Measurements from ENCODE around the gene ICAM2. TPM values are rescaled to one million over a fixed set of nuclear protein-coding genes. Genes with fewer than 3 reads are reported as not detected.

Gene ICAM2
- total RNA-seq, 2 donors from 2014 or later = 16.2 to 16.3 TPM

GRCh38 chr17:64057701-64058263 lies 37.3 kb upstream of the ICAM2 start:
- Histone ChIP-seq H3K4me1 (peaks cover 64% of the 10 kb centered on the region), H3K4me3 (no peak overlapping the region), H3K9me3 (no peaks in the 10 kb centered on the region), H3K36me3 (replicated peaks in 1 of 2; ENCODE audit: insufficient read depth in 1 of 2, low read depth in 2 of 2) (peaks cover 0 to 22% of the 10 kb centered on the region in 2 donors), H3K27ac (peak overlapping the region in 3 of 4 donors; percentile 82 to 86 (median 85)), H3K27me3 (no peaks in the 10 kb centered on the region)
- TF ChIP-seq POLR2A (IDR thresholded peaks at IDR 0.05) = no peak
- TF ChIP-seq CTCF (IDR thresholded peaks at IDR 0.05) = no peak
- intact Hi-C loops (cut with DNase I) = no loop called here
- ATAC-seq (no peak), DNase-seq (no peak)
- WGBS, 2 donors = 52 to 76% methylated on average over 9 of the region's 9 CpGs

GRCh38 chr17:64056269-64057005 lies 36.0 kb upstream of the ICAM2 start:
- peak overlapping the region; percentile 82 to 94 (median 86) for H3K27ac ChIP-seq
- H3K36me3 ChIP-seq (replicated peaks in 1 of 2; ENCODE audit: insufficient read depth in 1 of 2, low read depth in 2 of 2) = peaks cover 0 to 28% of the 10 kb centered on the region in 2 donors
- WGBS, 2 donors = 44 to 46% methylated on average over 12 of the region's 12 CpGs
- H3K27me3 ChIP-seq = no peaks in the 10 kb centered on the region
- intact Hi-C loops (cut with DNase I) = no loop called here
- DNase-seq = peak; percentile 66 to 83 (median 74)
- peak in 4 of 7 experiments; percentile 5 to 41 (median 28) for TF ChIP-seq CTCF (IDR thresholded peaks at IDR 0.05)
- TF ChIP-seq POLR2A (IDR thresholded peaks at IDR 0.05) = peak in 2 of 3 donors; percentile 22 to 30
- H3K4me3 ChIP-seq = no peak overlapping the region
- ATAC-seq = peak; percentile 83
- H3K4me1 ChIP-seq = peaks cover 57% of the 10 kb centered on the region
- no peaks in the 10 kb centered on the region for H3K9me3 ChIP-seq

- peak; percentile 70 for ATAC-seq
- H3K4me3 ChIP-seq = no peak overlapping the region
- peak overlapping the region; percentile 82 to 94 (median 86) for H3K27ac ChIP-seq
- no peaks in the 10 kb centered on the region for H3K27me3 ChIP-seq
- H3K9me3 ChIP-seq = no peaks in the 10 kb centered on the region
- intact Hi-C loops (cut with DNase I) = no loop called here
- DNase-seq = peak; percentile 78 to 93 (median 89)
- no peak for TF ChIP-seq CTCF (IDR thresholded peaks at IDR 0.05)
- TF ChIP-seq POLR2A (IDR thresholded peaks at IDR 0.05) = peak in 1 of 3 donors; percentile 20
- H3K36me3 ChIP-seq (replicated peaks in 1 of 2; ENCODE audit: insufficient read depth in 1 of 2, low read depth in 2 of 2) = peaks cover 3 to 35% of the 10 kb centered on the region in 2 donors
- WGBS, 2 donors = 59 to 65% methylated on average over 14 to 22 of the region's 22 CpGs
- peaks cover 55% of the 10 kb centered on the region for H3K4me1 ChIP-seq
Observed at GRCh38 chr17:64055183-64056142, 35.0 kb upstream of the ICAM2 start.

- no peak for TF ChIP-seq CTCF (IDR thresholded peaks at IDR 0.05)
- TF ChIP-seq POLR2A (IDR thresholded peaks at IDR 0.05) = no peak
- peaks cover 44% of the 10 kb centered on the region for H3K4me1 ChIP-seq
- H3K27ac ChIP-seq = no peak overlapping the region
- no peak for ATAC-seq
- no peak overlapping the region for H3K4me3 ChIP-seq
- H3K9me3 ChIP-seq = no peaks in the 10 kb centered on the region
- intact Hi-C loops (cut with DNase I) = no loop called here
- peaks cover 7 to 44% of the 10 kb centered on the region in 2 donors for H3K36me3 ChIP-seq (replicated peaks in 1 of 2; ENCODE audit: insufficient read depth in 1 of 2, low read depth in 2 of 2)
- WGBS, 2 donors = 94 to 95% methylated on average over 19 to 21 of the region's 21 CpGs
- no peak for DNase-seq
- H3K27me3 ChIP-seq = no peaks in the 10 kb centered on the region
Observed at GRCh38 chr17:64054304-64054703, 33.9 kb upstream of the ICAM2 start.
